ENCODE measurements around the gene GLB1L3.
"Not testable (repeated sequence)": the region's sequence is repeated elsewhere in the genome, so short reads cannot be mapped to it uniquely, and the experiment has no call there.

The GLB1L3 gene

DNA sequence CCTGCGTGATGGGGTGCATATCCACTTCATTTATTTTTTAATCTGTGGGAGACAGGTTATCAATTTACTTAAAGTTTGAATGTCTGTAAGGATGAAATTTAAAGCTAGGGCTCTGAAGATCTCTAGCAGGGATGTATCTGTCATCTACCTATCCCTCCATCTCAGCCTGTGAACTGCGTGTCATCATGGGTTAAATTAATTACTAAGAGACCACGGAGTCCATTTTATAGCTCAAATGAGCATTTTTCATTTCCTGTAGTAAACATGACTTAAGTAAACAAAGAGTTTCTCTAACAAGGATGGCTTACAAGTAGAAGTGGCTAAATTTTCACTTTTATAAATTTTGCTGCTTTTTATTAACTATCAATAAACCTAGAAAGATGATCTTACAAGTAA lies 2.9 kb upstream of the GLB1L3 start:
- peaks cover 48% of the 10 kb centered on the region for H3K4me1 Mint-ChIP-seq (ENCODE audit: low read depth)
- no peak for DNase-seq (ENCODE audit: low spot score)
- peaks cover 2% of the 10 kb centered on the region for H3K27me3 Mint-ChIP-seq (ENCODE audit: low read depth)
- peaks cover under 1% of the 10 kb centered on the region for H3K9me3 Mint-ChIP-seq
- peaks cover 21% of the 10 kb centered on the region for H3K36me3 Mint-ChIP-seq (ENCODE audit: low read depth)
- peak overlapping the region; percentile 41 for H3K27ac Mint-ChIP-seq
- peak overlapping the region; percentile 89 for H3K4me3 Mint-ChIP-seq

DNA sequence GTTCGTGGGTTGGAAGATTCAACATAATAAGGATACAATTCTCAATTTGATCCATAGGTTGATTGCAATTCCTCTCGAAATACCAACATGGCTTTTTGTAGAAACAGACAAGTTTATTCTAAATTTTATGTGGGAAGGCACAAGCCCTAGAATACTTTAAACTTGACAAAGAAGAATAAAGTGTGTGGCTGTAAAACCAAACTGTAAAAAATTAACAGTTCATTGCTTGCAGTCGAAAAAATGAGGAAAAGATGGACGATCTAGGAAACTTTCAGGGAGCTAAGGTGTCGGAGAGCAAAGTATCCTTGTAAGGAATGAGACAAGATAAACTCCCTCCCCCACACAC lies 1.0 kb upstream of the GLB1L3 start:
- Mint-ChIP-seq H3K4me3 (peak overlapping the region; percentile 89), H3K27ac (peak overlapping the region; percentile 87), H3K27me3 (ENCODE audit: low read depth) (peaks cover 2% of the 10 kb centered on the region), H3K36me3 (ENCODE audit: low read depth) (peaks cover 29% of the 10 kb centered on the region), H3K9me3 (peaks cover 7% of the 10 kb centered on the region), H3K4me1 (ENCODE audit: low read depth) (peaks cover 57% of the 10 kb centered on the region)
- no peak for DNase-seq (ENCODE audit: low spot score)

DNA sequence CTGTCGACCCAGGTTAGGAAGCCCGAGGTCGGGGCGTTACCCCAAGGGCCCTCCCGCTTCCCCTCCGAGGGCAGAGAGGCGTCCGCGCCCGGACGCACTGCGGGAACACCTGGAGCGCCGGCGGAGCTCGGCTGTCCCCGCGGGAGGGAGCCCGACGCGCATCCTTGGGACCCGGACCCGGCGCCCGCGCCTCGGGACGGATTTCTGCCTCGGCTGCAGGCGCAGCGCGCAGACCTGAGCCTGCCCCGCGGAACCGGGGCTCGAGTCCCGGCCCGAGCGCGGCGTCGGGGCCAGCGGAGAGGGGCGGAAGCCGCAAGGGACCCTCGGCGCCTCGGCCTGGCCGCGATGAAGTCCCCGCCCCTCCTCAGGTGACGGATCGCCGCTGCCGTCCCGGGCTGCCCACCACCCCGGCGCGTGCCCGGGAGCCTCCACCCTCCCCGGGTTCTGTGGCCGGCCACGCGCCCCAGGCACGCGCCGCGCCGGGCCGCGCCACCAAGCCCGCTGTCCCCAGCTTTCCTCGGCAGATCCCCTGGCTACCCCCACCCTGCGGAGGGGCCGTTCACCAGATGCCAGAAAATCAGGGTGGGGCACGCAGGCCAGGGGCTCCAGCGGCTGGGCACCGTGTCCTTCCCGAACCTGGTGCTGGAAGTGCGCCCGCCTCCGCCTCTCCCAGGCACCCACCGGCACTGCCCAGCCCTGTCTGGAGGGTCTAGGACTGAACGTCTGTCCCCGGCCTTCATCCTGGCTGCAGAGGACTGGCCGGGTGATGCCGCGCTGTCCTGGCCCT lies 410 bp downstream of the GLB1L3 start:
- H3K4me3 Mint-ChIP-seq, result peak overlapping the region; percentile 89
- peaks cover 23% of the 10 kb centered on the region for H3K36me3 Mint-ChIP-seq (ENCODE audit: low read depth)
- H3K4me1 Mint-ChIP-seq (ENCODE audit: low read depth), result peaks cover 45% of the 10 kb centered on the region
- peaks cover 7% of the 10 kb centered on the region for H3K9me3 Mint-ChIP-seq
- DNase-seq (ENCODE audit: low spot score), result no peak
- H3K27me3 Mint-ChIP-seq (ENCODE audit: low read depth), result peaks cover 2% of the 10 kb centered on the region
- peak overlapping the region; percentile 87 for H3K27ac Mint-ChIP-seq

DNA sequence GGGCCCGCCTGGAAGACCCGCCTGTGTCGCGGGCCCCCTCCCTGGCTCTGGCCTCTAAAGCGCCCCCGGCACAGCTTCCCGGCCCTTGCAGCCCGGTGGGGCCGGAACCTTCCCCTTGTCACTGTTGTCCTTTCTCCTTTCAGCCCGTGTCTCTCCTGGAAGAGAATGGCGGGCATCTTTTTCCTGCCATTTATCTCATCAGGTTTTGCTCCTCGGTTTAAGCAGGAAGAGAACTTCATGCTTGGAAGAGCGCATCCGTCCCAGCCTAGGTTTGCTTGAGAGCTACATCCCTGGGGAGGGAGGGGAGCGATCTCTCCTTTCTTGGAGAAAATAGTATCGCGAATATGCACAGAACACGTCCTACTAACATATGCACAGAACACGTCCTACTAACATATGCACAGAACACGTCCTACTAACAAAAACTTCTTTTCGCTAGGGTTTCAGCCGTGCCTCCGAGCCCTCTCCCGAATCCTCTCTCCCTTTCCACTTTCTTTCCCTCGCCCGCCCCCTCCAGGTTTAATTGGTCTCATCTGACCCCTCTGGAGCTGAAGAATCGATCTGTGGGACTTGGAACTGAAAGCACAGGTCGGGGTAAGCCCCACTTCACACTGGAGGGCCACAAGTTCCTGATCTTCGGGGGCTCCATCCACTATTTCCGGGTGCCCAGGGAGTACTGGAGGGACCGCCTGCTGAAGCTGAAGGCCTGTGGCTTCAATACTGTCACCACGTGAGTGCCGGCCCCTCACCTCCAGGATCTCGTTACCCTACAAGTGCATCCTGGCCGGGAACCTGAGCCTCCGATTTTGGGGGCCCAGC lies 1.2 kb downstream of the GLB1L3 start:
- Mint-ChIP-seq H3K27ac (peak overlapping the region; percentile 63), H3K27me3 (ENCODE audit: low read depth) (peaks cover 2% of the 10 kb centered on the region), H3K9me3 (peaks cover 7% of the 10 kb centered on the region), H3K4me1 (ENCODE audit: low read depth) (peaks cover 40% of the 10 kb centered on the region), H3K36me3 (ENCODE audit: low read depth) (peaks cover 21% of the 10 kb centered on the region), H3K4me3 (peak overlapping the region; percentile 82)
- DNase-seq (ENCODE audit: low spot score), result no peak

DNA sequence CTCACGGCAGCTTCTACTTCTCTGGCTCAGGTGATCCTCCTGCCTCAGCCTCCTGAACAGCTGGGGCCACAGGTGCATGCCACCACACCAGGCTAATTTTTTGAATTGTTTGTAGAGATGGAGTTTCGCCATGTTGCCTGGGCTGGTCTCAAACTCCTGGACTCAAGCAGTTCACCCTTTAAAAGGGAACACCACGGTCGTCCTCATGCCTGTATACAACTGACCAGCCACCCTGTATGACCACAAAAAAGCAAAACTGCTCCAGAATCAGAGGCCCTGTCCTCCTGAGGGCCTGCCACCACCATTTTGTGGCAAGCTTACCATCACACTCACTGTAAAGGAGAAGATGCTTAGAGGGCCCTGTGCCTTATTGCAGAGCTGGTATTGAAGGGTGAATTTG lies 2.2 kb downstream of the GLB1L3 start:
- H3K4me3 Mint-ChIP-seq, result no peak overlapping the region
- DNase-seq (ENCODE audit: low spot score), result no peak
- peaks cover 7% of the 10 kb centered on the region for H3K9me3 Mint-ChIP-seq
- peaks cover 17% of the 10 kb centered on the region for H3K36me3 Mint-ChIP-seq (ENCODE audit: low read depth)
- H3K27ac Mint-ChIP-seq, result no peak overlapping the region
- peaks cover 2% of the 10 kb centered on the region for H3K27me3 Mint-ChIP-seq (ENCODE audit: low read depth)
- H3K4me1 Mint-ChIP-seq (ENCODE audit: low read depth), result peaks cover 30% of the 10 kb centered on the region

DNA sequence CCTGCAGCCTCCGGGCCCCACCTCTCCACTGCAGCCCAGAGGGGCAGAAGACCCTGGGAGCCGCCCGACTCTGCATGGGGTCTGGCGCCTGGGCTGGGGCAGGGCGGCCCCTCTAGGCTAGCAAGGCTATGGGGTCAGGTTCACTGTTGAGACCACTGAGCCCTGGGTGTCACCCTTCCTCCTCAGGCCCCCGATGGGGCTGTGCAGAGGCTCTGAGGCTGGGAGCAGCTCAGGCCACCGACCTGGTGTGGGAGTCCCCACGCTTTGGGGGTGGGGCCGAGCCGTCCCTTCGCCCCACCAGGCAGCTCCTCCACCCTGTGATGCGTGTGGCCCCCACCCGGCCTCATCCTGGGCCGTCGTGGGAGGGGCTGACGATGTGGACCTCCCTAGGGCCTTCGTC lies 5.5 kb downstream of the GLB1L3 start:
- not testable (repeated sequence) for H3K27ac Mint-ChIP-seq; H3K4me3 Mint-ChIP-seq; H3K9me3 Mint-ChIP-seq; H3K27me3 Mint-ChIP-seq (ENCODE audit: low read depth); DNase-seq (ENCODE audit: low spot score)
- Mint-ChIP-seq H3K36me3 (ENCODE audit: low read depth) (peaks cover 15% of the 10 kb centered on the region), H3K4me1 (ENCODE audit: low read depth) (peaks cover 17% of the 10 kb centered on the region)

DNA sequence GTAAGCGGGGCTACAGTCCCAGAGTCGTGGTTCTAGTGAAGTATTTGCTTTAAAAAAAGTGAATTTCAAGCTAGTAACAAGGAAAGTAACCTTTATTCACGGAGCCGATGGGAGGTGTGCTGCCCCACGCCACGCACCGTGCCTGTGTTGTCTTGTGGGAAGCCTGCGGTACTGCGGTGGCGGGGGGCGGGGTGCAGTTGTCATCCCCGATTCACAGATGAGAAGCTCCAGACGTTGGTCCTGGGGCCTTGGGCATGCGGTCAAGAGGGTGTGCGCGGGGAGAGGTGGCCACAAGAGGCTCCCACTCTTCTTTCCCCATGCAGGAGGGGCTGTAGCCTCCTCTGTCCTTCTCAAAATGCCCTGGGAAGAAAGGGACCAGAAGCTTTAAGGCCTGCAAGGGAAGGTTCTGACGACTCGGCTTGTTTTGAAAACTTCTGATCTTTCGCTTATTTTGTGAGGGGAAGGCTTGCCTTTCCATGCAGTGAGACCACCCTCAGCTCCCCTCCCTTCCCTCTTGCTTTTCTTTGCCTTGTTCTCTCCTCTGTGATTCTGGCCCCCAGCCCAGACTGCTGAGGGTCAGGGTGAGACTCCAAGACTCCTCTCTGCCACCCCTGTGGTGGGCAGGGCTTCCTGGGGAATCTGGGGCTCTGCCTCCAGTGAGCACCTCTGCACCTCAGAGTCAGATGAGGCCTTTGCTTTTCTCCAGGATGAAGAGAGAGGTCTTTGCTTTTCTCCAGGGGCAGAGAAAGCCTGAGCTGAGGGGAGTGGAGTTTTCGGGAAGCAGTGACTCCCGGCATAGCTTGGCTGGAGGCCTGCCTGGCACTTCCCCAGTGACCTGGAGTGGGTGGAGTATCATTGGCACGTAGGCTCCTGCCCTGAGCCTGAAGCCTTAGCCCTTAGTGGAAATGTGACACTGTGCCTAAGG lies 6.2 kb downstream of the GLB1L3 start:
- Mint-ChIP-seq H3K4me1 (ENCODE audit: low read depth) (peaks cover 14% of the 10 kb centered on the region), H3K27me3 (ENCODE audit: low read depth) (no peaks in the 10 kb centered on the region), H3K36me3 (ENCODE audit: low read depth) (peaks cover 13% of the 10 kb centered on the region), H3K9me3 (peaks cover 7% of the 10 kb centered on the region), H3K4me3 (no peak overlapping the region), H3K27ac (no peak overlapping the region)
- DNase-seq (ENCODE audit: low spot score), result peak; percentile 2

DNA sequence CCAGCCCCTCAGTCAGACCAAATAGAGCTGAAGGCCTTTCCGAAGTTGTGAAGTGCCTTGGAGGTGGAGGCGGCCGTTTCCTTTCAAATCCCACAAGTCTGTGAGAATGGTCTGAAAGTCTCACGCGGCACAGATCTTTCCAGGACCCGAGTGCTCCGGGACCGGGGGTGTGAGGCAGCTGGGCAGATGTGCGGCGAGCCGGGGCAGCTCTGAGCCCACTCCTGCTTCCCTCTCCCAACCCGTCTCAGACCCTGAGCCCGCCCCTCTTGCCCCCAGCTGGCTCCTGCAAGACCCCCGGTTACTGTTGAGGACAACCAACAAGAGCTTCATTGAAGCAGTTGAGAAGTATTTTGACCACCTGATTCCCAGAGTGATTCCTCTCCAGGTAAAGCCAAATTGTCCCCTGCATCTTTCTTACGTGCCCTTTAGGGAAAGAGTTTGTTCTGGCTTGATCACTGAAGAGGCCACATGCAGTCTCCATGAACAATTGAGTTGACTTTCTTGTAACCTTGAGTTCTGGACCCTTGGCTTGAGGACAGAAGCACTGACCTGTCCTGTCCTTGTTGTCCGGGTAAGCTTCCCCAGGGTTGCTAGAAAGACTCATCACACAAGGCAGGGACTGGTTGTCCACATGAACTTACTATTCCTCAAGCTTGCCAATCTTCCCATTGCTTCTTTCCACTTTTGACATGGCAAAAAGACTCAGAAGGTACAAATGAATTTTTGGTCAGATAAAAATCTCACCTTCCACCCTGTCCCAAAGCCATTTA lies 7.5 kb downstream of the GLB1L3 start:
- Mint-ChIP-seq H3K36me3 (ENCODE audit: low read depth) (peaks cover 8% of the 10 kb centered on the region), H3K9me3 (peaks cover 3% of the 10 kb centered on the region), H3K4me1 (ENCODE audit: low read depth) (peaks cover 12% of the 10 kb centered on the region), H3K4me3 (no peak overlapping the region), H3K27ac (no peak overlapping the region), H3K27me3 (ENCODE audit: low read depth) (no peaks in the 10 kb centered on the region)
- peak; percentile 2 for DNase-seq (ENCODE audit: low spot score)

DNA sequence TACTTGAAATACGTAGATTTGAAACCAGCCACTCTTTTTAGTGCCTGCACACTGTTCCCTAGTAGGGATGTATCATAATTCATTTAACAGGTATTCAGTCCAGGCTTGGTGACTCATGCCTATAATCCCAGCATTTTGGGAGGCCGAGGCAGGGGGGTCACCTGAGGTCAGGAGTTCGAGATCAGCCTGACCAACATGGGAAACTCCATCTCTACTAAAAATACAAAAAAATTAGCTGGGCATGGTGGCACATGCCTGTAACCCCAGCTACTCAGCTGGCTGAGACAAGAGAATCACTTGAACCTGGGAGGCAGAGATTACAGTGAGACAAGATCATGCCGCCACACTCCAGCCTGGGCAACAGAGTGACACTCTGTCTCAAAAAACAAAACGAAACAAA lies 8.2 kb downstream of the GLB1L3 start:
- not testable (repeated sequence) for H3K27ac Mint-ChIP-seq; H3K4me1 Mint-ChIP-seq (ENCODE audit: low read depth); H3K4me3 Mint-ChIP-seq; H3K36me3 Mint-ChIP-seq (ENCODE audit: low read depth); DNase-seq (ENCODE audit: low spot score); H3K9me3 Mint-ChIP-seq; H3K27me3 Mint-ChIP-seq (ENCODE audit: low read depth)

DNA sequence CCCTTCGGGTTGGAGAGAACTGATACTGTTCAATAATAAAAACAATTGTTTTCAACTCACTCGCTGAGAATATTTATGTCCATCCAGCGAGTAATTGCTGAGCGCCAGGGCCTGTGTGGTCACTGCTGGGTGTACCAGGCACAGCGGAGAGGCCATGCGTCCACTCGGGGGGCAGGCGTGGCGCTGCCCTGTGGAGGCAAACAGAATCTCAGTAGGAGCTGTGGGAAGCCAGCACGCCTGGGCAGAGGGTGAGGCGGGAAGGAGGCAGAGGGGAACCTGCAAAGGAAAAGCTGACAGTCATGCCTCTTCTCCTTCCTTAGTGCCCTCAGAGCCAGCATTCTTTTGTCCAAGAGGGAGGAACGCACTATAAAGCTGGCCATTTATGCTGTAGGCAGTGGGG lies 11.4 kb downstream of the GLB1L3 start:
- Mint-ChIP-seq H3K4me1 (ENCODE audit: low read depth) (no peaks in the 10 kb centered on the region), H3K27me3 (ENCODE audit: low read depth) (no peaks in the 10 kb centered on the region), H3K36me3 (ENCODE audit: low read depth) (peaks cover 3% of the 10 kb centered on the region), H3K27ac (no peak overlapping the region), H3K4me3 (no peak overlapping the region), H3K9me3 (no peaks in the 10 kb centered on the region)
- peak; percentile 2 for DNase-seq (ENCODE audit: low spot score)

DNA sequence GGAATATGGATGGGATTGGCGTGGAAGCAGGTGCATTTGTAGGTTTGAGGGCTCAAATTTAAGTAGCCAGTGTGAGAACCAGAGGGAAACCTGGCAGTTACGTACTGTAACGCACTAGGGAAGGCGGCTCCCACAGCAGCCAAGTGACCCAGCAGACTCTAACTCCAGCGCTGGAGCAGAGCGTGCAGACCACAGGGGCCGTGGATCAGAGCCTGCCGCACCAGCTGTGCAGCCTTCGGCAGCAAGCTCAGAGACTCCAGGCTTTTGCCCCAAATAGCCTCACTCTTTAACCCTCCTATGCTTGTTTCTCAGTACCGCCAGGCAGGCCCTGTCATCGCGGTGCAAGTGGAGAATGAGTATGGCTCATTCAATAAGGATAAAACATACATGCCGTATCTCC lies 12.3 kb downstream of the GLB1L3 start:
- no peak overlapping the region for H3K4me3 Mint-ChIP-seq
- peaks cover 1% of the 10 kb centered on the region for H3K36me3 Mint-ChIP-seq (ENCODE audit: low read depth)
- no peaks in the 10 kb centered on the region for H3K27me3 Mint-ChIP-seq (ENCODE audit: low read depth)
- H3K27ac Mint-ChIP-seq, result no peak overlapping the region
- no peaks in the 10 kb centered on the region for H3K4me1 Mint-ChIP-seq (ENCODE audit: low read depth)
- H3K9me3 Mint-ChIP-seq, result no peaks in the 10 kb centered on the region
- DNase-seq (ENCODE audit: low spot score), result peak; percentile 2

DNA sequence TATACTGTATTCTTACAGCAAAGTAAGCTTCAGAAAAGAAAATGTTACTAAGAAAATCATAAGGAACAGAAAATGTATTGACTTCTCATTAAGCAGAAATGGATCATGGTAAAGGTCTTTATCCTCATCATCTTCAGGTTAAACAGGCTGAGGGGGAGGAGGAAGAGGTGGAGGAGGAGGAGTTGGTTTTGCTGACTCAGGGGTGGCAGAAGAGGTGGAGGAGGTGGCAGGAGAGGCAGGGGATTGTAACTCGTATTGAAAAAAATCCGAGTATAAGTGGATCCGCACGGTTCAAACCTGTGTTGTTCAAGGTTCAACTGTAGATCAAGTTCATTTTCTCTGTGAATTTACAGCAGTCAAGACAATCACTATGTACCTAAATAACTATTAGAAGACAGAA lies 13.0 kb downstream of the GLB1L3 start:
- no peak overlapping the region for H3K4me3 Mint-ChIP-seq
- no peak overlapping the region for H3K27ac Mint-ChIP-seq
- peak; percentile 2 for DNase-seq (ENCODE audit: low spot score)
- H3K36me3 Mint-ChIP-seq (ENCODE audit: low read depth), result peaks cover 1% of the 10 kb centered on the region
- no peaks in the 10 kb centered on the region for H3K9me3 Mint-ChIP-seq
- H3K4me1 Mint-ChIP-seq (ENCODE audit: low read depth), result no peaks in the 10 kb centered on the region
- no peaks in the 10 kb centered on the region for H3K27me3 Mint-ChIP-seq (ENCODE audit: low read depth)

DNA sequence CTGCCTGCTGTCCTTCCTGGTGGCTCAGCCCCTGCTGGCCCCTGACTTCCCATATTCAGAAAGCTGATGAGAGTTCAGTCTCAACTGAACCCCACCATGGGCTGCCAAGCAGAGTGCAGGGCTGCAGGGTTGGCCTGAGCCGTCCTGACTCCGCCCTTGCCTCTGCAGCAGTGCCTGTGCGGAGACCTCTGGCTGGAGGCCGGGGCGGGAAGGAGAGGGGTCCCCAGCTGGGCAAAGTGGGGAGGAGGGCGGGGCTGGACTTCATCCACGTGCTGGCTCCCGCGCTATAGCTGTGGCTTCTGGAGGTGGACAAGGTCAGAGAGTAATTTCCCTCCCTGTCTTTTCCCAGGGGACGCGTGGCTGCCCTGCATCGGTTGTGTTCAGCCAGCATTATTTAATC lies 13.6 kb downstream of the GLB1L3 start:
- Mint-ChIP-seq H3K9me3 (no peaks in the 10 kb centered on the region), H3K36me3 (ENCODE audit: low read depth) (peaks cover 4% of the 10 kb centered on the region), H3K27ac (no peak overlapping the region), H3K4me3 (no peak overlapping the region), H3K4me1 (ENCODE audit: low read depth) (no peaks in the 10 kb centered on the region), H3K27me3 (ENCODE audit: low read depth) (no peaks in the 10 kb centered on the region)
- DNase-seq (ENCODE audit: low spot score), result no peak

Data from T-helper 2 cell treated with Interferon-gamma antibody and Interleukin-4, amounts not matched to agents 5 μg/mL and 100 μg/mL, for 36 hours (primary cell).